Panc1 (cell line): ENCODE data around the gene SLC7A14. TPM values are rescaled to one million over a fixed set of nuclear protein-coding genes. Genes with fewer than 3 reads are reported as not detected.

Source experiments
- ATAC-seq: fragments of 200-7000 bp; cut with Tn5 transposase; 2 replicates; pipeline ENCODE4 v1.9.1; 2020; ENCODE audit warnings: mild to moderate bottlenecking, moderate library complexity
- BruUV-seq: library from RNA; stranded (reverse); fragments of 400-500 nt; replicated peaks from 2 replicates; lab custom pipeline; 2021; lab: Mats Ljungman, UMichigan
- CTCF ChIA-PET: fragments of 300-600 bp; sonication (Branson Sonifier 250); formaldehyde crosslinking; loops from one replicate; lab custom pipeline; 2022; ENCODE audit warnings: antibody characterized with exemption; lab: Charles Lee
- POLR2A ChIA-PET: fragments of 300-600 bp; sonication (Branson Sonifier 250); formaldehyde crosslinking; loops from one replicate; lab custom pipeline; 2022; ENCODE audit warnings: antibody characterized with exemption; lab: Charles Lee
- DNase-seq: peaks from one replicate; pipeline ENCODE4 v3.0.0-alpha.2; 2010; ENCODE audit warnings: low read depth, low spot score
- H3K27ac ChIP-seq: 2 replicates; pipeline ENCODE4 v1.5.1; 2011; ENCODE audit warnings: mild to moderate bottlenecking, low read length, inconsistent platforms
- H3K27me3 ChIP-seq: fragments of 200-500 bp; sonication (Bioruptor generic); 2 replicates; pipeline ENCODE4 v1.6.0; 2014; ENCODE audit warnings: low read length, inconsistent platforms; ENCODE audit not compliant: control insufficient read depth, insufficient read depth
- H3K36me3 ChIP-seq: fragments of 200-500 bp; sonication (Bioruptor generic); 2 replicates; pipeline ENCODE4 v1.5.1; 2014; ENCODE audit warnings: inconsistent platforms, mild to moderate bottlenecking, low read length, moderate library complexity; ENCODE audit not compliant: control insufficient read depth, insufficient read depth
- H3K4me1 ChIP-seq: 2 replicates; pipeline ENCODE4 v1.5.1; 2011; ENCODE audit warnings: inconsistent platforms, mild to moderate bottlenecking, low read length, moderate library complexity; ENCODE audit not compliant: control insufficient read depth, insufficient read depth
- H3K4me3 ChIP-seq, 2 experiments: 2 replicates each; pipeline ENCODE4 v1.5.1; 2011 to 2012; ENCODE audit warnings: low read depth in 2 of 2, low read length in 2 of 2, mild to moderate bottlenecking in 2 of 2, inconsistent platforms in 1 of 2, moderate library complexity in 1 of 2
- H3K9me3 ChIP-seq: fragments of 200-500 bp; sonication (Bioruptor generic); 2 replicates; pipeline ENCODE4 v1.5.1; 2014; ENCODE audit warnings: low read depth, mild to moderate bottlenecking, inconsistent platforms, low read length, moderate library complexity; ENCODE audit not compliant: control insufficient read depth, insufficient read depth
- POLR2AphosphoS5 ChIP-seq: IDR thresholded peaks from 2 replicates; pipeline ENCODE4 v1.6.1; 2012; ENCODE audit warnings: mild to moderate bottlenecking, low read depth, low read length, moderate library complexity
- SIN3A ChIP-seq: IDR thresholded peaks from 2 replicates; pipeline ENCODE4 v1.6.1; 2012; ENCODE audit warnings: low read depth, mild to moderate bottlenecking, low read length, moderate library complexity, borderline replicate concordance; ENCODE audit not compliant: insufficient read depth
- TCF7L2 ChIP-seq: IDR thresholded peaks from 2 replicates; pipeline ENCODE4 v1.6.1; 2011; ENCODE audit warnings: mild to moderate bottlenecking, low read depth, low read length, inconsistent platforms
- in situ Hi-C: cut with HindIII; loops from 2 replicates; pipeline ENCODE4 v1.10.0; 2016; ENCODE audit warnings: low sequenced_read_pairs, low pct_unique_long_range_greater_than_20kb
- intact Hi-C: fragments of 100-400 bp; cut with micrococcal nuclease; formaldehyde crosslinking; loops from one replicate; pipeline ENCODE4 v1.10.0; 2022; ENCODE audit not compliant: unreplicated experiment
- total RNA-seq: library from RNA; stranded (reverse); gene quantifications from one replicate; pipeline ENCODE4 v1.2.1, GENCODE V29; 2021; ENCODE audit not compliant: unreplicated experiment
- TF ChIP-seq, protein P1 (sequence below): fragments of 450-650 bp; IDR thresholded peaks from 2 replicates; pipeline ENCODE4 v1.5.1; 2017; ENCODE audit warnings: mild to moderate bottlenecking
- TF ChIP-seq, protein P2 (sequence below), 2 experiments: IDR thresholded peaks; 2 replicates each; pipeline ENCODE4 v1.6.1; 2011 to 2012; ENCODE audit warnings: low read depth in 2 of 2, control low read depth in 1 of 2, low read length in 1 of 2, mild to moderate bottlenecking in 1 of 2, moderate library complexity in 1 of 2; ENCODE audit not compliant: insufficient read depth in 1 of 2

SLC7A14 gene
- total RNA-seq, 1 experiment from 2014 or later: not detected

DNA sequence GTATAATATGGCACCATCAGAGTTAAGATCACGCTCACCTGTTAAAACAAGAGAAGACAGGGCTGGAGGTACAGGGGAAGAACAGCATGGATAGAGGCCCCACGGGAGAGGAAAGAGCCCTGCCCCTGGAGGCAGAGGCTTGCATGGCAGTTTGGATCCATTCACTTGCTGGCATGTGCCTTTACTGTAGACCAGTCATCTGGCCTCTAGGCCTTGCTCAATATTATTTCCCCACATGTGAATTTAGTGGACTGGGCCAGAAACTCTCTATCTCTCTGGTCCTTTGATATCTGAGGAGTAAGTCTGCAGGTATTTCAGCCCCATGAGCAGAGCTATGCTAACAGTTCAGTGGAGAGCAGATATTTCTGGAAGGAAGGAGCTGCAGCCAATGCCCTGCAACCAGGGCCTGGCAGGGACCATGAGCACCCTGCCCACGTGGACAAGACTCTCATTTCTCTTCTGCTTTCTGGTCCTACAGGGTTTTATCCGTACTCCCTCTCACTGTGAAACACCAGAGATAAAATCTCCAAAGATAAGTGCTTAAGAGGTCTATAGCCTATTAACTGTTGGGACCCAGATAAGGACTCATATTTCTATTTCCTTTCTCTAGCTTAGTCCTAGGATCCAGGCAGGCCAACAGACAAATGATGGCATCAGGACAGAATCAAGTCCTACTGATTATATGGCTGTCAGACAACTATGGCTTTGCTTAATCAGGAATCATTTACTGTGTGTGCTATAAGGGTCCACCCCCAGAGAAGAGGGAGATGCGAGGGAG lies 102.2 kb downstream of the SLC7A14 start:
- ATAC-seq (no peak), DNase-seq (no peak)
- CTCF ChIA-PET: no interaction called here
- intact Hi-C loops (no loop called here), in situ Hi-C loops (no loop called here)
- POLR2A ChIA-PET: no interaction called here
- Histone ChIP-seq H3K9me3 (no peaks in the 10 kb centered on the region), H3K4me1 (no peaks in the 10 kb centered on the region), H3K4me3 (no peak overlapping the region), H3K27ac (no peak overlapping the region), H3K27me3 (peaks cover 5% of the 10 kb centered on the region; the same call in 1 of the 2 replicates), H3K36me3 (no peaks in the 10 kb centered on the region)
- no TSS peak for BruUV-seq
- TF ChIP-seq, protein P1, sequence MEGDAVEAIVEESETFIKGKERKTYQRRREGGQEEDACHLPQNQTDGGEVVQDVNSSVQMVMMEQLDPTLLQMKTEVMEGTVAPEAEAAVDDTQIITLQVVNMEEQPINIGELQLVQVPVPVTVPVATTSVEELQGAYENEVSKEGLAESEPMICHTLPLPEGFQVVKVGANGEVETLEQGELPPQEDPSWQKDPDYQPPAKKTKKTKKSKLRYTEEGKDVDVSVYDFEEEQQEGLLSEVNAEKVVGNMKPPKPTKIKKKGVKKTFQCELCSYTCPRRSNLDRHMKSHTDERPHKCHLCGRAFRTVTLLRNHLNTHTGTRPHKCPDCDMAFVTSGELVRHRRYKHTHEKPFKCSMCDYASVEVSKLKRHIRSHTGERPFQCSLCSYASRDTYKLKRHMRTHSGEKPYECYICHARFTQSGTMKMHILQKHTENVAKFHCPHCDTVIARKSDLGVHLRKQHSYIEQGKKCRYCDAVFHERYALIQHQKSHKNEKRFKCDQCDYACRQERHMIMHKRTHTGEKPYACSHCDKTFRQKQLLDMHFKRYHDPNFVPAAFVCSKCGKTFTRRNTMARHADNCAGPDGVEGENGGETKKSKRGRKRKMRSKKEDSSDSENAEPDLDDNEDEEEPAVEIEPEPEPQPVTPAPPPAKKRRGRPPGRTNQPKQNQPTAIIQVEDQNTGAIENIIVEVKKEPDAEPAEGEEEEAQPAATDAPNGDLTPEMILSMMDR: no peak
- TF ChIP-seq TCF7L2 (no peak), SIN3A (no peak), POLR2AphosphoS5 (no peak)
- TF ChIP-seq, protein P2, sequence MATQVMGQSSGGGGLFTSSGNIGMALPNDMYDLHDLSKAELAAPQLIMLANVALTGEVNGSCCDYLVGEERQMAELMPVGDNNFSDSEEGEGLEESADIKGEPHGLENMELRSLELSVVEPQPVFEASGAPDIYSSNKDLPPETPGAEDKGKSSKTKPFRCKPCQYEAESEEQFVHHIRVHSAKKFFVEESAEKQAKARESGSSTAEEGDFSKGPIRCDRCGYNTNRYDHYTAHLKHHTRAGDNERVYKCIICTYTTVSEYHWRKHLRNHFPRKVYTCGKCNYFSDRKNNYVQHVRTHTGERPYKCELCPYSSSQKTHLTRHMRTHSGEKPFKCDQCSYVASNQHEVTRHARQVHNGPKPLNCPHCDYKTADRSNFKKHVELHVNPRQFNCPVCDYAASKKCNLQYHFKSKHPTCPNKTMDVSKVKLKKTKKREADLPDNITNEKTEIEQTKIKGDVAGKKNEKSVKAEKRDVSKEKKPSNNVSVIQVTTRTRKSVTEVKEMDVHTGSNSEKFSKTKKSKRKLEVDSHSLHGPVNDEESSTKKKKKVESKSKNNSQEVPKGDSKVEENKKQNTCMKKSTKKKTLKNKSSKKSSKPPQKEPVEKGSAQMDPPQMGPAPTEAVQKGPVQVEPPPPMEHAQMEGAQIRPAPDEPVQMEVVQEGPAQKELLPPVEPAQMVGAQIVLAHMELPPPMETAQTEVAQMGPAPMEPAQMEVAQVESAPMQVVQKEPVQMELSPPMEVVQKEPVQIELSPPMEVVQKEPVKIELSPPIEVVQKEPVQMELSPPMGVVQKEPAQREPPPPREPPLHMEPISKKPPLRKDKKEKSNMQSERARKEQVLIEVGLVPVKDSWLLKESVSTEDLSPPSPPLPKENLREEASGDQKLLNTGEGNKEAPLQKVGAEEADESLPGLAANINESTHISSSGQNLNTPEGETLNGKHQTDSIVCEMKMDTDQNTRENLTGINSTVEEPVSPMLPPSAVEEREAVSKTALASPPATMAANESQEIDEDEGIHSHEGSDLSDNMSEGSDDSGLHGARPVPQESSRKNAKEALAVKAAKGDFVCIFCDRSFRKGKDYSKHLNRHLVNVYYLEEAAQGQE (IDR thresholded peaks at IDR 0.05; ENCODE audit: insufficient read depth in 1 of 2, low read depth in 2 of 2, low read length in 1 of 2): no peak

GRCh38 chr3:170482199-170482598 lies 103.7 kb downstream of the SLC7A14 start:
- Histone ChIP-seq H3K4me3 (no peak overlapping the region), H3K27ac (no peak overlapping the region), H3K9me3 (no peaks in the 10 kb centered on the region), H3K27me3 (no peaks in the 10 kb centered on the region; the same call in 1 of the 2 replicates), H3K36me3 (no peaks in the 10 kb centered on the region), H3K4me1 (no peaks in the 10 kb centered on the region)
- DNase-seq: no peak
- no peak for ATAC-seq
- intact Hi-C loops (no loop called here), in situ Hi-C loops (no loop called here)
- CTCF ChIA-PET: no interaction called here
- POLR2A ChIA-PET: no interaction called here
- no peak for TF ChIP-seq SIN3A
- TF ChIP-seq, protein P1: no peak
- TF ChIP-seq, protein P2 (IDR thresholded peaks at IDR 0.05; ENCODE audit: insufficient read depth in 1 of 2, low read depth in 2 of 2, low read length in 1 of 2): no peak
- no peak for TF ChIP-seq POLR2AphosphoS5
- TF ChIP-seq TCF7L2: no peak
- BruUV-seq: no TSS peak
